ENCODE measurements around the gene FUT6.

FUT6 gene

DNA sequence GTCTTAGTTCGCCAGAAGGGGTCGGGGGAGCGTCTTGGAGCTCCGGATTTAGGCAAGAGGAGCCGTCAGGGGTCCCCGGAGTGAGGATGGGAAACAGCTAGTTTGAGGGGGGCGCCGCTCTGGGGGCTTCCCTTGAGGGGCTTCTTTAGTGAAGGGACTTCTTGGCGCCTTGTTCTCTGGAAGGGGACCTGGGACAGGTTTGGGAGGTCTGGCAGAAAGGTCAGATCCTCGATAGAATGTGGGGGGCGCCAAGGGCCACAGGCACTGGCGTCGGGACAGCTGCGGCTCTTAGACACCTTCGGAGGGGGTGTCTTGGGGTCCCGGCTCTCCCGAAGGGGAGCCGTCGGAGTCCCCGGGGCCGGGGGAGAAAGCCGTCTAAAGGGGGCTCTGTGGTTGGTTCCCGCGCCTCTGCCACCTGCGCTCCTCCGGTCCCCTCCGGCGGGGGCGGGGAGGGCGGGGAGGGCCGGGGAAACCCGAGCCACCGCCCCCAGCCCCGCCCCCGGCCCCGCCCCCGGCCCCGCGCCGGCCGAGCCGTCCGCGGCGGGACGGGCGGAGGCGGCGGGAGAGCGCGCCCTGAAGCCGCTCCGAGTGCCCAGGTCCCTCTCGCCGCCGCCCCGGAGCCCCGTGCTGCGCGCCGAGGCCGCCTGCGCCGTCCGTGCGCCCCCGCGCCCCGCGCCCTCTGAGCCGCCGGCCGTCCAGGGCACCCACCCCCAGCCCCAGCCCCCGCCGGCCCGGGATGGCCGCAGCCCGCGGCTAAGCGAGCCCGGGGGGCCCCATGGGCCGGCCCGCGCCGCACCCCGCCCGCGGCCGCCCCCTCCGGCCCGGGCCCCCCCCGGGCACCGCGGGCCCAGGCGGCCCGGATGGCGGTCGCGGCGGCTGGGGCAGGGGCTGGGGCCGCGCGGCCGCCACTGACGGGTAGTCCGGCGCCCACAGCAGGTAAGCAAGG, 34.7 kb downstream of the FUT6 start, which contains the start of gene NRTN:
Gene NRTN (plus strand): TSS at position 552 of the 946 bp plus-strand sequence. CDS start 19,099 bp downstream, outside the sequence.
- no peak for DNase-seq

DNA sequence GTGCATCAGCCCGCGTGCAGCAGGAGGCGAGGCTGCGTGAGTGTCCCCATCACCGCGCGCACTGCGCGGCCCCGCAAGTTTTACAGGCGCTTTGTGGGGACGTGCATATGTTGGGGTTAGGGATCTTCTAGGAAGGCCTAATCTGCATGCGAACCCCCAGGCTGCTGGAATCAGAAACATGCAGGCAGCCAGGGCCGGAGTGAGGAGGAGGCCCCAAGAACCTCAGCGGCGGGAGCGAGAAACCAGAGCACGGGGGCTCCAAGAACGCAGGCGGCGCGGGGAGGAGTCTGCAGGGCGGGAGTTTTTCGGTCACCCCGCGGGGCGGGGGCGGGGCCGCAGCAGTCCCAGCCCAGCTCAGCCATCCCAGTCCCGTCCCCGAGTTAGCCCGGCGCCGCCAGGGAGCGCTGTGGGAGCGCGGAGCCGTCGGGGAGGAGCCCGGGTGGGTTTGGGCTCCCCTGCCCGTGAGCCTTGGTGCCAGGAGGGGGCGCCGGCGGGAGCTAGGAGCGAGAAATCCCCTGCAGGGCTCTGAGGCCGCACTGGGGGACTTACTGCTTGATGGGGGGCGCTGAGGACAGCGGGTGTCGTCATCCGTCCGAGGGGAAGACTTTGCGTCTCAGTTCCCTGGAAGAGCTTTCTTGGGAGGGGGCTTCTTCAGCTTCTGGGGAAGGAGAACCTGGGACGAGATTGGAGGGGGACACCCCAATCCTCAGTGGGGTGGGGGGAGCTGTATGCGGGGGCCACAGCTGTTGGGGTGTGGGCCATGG, 35.6 kb downstream of the FUT6 start:
- no peak for DNase-seq

DNA sequence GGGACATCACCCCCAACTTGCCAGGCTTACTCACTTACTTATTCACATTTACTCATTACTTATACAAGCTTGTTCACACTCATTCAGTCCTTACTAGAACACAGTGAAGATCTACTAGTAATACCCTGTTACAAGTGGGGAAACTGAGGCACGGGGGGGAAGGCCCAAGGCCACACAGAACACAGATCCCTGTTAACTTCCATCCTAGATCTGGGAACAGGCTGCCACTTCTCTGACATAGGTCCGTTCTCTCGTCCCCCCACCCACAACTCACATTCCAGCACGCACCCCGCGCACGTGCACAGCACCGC, 36.1 kb downstream of the FUT6 start:
- no peak for DNase-seq

DNA sequence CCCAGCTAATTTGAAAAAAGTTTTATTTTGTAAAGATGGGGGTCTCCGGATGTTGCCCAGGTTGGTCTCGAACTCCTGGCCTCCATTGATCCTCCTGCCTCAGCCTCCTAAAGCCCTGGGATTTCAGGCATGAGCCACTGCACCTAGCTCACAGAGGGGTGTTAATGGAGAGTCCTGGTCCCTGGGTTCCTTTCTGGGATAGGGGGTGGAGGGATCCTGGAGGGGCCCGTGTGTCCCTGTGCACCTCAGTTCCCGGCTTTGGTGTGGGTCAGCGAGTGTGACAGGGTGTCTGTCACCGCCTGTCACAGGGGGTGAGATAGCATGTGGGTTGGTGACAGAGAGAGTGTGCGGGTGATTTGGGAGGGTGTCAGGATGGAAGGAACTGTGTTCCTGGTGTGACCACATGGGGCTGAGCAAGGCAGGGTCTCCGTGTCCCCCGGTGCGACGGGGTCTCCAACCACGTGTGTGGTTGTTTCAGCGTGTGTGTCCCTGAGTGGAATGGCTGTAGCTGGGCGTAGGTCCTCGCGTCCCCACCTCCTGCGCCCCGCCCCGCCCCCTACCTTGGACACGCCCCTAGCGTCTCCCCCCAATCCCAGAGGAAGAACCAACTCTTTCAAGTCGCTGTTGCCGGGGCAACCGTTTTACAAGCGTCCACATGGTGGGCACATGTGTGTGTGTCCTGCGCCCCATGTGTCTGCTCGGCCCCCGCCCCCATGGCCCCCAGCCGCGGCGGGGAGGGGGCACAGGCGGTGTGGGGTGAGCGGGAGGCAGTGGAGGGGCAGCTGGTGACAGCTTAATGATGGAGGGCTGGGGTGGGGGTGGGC, 37.5 kb downstream of the FUT6 start:
- DNase-seq, result no peak

DNA sequence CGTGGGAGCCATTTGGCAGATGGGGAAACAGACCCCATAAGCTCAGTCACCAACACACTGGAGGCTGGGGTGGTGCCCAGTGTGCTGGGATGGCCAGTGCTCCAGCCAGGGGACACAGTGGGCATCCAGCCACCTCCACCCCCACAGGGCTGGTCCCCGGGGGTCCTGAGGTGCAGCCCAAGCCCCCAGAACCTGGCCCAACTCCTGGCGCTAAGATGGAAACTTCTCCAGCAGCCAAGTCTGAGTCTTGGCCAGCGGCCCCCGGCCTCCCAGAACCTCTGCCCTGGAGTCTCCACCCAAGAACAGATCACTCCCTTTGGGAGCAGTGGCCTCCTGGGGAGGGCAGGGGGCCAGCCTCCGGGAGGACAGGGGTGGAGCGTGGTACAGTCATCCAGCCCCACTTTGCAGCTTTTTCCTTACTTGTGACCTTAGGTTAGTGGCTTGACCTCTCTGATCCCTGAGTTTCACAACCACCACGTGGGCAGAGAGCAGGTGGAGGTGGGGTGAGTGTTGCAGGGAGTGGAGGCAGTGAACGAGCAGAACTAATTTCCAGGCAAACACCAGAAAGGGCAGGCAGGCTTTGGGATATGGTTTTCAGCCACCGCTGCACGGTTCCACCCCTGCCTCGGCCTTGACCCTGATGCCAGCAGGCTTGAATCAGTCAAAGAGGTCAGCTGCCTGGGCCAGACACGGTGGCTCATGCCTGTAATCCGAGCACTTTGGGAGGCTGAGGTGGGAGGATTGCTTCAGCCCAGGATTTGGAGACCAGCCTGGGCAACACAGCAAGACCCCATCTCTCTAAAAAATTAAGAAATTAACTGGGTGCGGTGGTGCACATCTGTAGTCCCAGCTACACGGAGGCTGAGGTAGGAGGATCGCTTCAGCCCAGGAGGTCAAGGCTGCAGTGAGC, 38.9 kb downstream of the FUT6 start:
- no peak for DNase-seq

DNA sequence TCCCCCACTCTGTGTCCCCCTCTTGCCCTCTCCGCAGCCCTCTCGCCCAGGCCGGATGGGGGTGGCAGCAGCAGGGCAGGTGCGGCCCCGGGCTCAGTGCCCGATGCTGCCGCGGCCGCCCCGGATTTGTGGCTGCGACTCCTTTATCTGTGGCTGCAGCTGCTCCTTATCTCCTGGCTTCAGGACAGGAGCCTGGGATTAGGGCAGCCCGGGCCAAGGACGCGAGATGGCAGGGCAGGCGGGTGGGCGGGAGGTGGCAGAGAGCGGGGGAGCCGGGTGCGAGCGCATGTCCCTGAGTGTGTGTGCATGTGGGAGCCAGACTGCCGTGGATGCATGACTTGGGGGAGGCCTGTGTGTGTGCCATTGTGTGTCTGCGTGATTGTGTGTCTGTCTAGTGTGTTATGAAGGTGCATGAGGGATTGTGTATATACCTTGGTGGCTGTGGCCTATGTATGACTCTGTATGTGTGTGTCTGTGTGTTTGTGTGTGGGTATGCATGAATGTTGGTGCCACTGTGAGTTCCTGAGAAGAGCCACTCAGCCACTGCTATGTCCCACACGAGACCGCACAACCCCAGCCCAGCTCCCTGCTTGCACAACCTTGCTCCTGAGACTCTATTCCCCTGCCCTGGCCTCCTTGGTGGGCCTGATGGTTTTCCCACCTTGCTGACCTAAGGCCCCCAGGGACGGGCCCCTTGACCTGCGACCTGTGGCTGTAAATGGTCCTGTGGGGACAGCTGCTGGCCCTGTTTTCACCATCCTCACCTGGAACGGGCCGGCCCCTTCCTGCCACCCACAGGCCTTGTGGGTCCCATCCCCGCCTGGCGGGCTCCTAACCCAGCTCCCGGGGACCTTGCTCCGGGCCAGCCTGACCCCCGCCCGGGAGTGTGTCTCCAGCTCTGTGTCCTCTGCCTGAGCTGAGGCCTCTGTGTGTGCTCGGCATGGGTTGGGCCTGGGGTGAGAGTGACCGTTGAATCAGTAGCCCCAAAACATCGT, 40.0 kb downstream of the FUT6 start:
- no peak for DNase-seq

DNA sequence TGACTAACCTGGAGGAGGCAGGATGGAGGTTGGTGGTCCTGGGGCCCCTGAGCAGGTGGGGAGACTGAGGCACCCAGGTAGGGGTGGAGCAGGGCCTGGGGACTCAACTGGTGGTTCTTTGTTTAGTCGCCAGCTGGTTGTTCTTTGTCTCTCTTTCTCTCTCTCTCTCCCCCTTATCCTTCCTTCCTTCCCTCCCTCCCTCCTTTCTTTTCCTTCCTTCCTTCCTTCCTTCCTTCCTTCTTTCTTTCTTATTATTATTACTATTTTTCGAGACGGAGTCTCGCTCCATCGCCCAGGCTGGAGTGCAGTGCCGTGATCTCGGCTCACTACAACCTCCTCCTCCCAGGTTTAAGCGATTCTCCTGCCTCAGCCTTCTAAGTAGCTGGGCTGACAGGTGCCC, 41.3 kb downstream of the FUT6 start:
- no peak for DNase-seq

DNA sequence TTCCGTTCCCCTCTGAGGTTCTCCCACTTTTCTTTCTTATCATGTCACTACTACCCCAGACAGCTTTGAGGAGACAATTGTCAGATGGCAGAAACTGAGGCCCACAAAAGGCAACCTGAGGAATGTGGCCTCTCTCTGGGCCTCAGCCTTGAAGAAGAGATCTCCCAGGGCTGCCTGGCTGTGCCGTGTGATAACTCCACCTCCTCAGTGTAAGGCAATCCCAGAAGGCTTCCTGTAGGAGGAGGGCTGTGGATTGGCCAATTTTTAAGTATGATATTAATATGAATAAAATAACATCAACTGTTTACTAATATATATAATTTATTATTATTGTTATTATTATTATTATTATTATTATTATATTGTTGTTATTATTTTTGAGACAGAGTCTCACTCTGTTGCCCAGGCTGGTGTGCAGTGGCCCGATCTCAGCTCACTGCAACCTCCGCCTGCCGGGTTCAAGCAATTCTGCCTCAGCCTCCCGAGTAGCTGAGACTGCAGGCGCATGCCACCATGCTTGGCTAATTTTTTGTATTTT, 44.1 kb downstream of the FUT6 start:
- DNase-seq, result no peak

DNA sequence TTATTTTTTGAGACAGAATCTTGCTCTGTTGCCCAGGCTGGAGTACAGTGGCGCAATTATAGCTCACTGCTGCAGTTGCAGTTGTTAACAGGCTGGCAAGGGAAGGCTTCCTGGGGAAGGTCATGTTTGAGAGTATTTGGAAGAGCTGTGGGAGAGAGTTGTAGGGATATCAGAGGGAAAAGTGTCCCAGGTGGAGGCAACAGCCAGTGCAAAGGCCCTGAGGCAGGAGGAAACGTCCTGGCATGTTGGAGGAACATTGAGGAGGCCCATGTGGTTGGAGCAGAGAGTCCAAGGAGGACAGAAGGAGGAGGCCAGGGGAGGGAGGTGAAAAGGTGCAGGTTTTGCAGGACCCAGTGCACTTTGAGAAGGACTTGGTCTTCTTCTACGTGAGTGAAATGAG, 46.3 kb downstream of the FUT6 start:
- no peak for DNase-seq

DNA sequence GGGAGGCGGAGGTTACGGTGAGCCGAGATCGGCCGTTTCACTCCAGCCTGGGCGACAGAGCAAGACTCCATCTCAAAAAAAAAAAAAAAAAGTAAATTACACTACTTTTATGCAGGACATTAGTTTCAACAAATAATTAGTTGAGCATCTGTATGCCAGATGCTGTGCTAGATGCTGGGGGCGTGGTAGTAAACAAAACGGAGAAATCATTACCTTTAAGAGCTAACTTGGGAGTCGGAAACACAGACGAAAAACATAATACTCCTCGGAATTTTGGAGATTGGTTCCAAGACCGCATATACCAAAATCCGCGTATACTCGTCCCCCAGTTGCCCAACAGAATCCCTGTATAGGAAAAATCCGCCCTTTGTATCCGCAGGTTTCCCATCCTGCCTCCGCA, 47.3 kb downstream of the FUT6 start:
- no peak for DNase-seq

DNA sequence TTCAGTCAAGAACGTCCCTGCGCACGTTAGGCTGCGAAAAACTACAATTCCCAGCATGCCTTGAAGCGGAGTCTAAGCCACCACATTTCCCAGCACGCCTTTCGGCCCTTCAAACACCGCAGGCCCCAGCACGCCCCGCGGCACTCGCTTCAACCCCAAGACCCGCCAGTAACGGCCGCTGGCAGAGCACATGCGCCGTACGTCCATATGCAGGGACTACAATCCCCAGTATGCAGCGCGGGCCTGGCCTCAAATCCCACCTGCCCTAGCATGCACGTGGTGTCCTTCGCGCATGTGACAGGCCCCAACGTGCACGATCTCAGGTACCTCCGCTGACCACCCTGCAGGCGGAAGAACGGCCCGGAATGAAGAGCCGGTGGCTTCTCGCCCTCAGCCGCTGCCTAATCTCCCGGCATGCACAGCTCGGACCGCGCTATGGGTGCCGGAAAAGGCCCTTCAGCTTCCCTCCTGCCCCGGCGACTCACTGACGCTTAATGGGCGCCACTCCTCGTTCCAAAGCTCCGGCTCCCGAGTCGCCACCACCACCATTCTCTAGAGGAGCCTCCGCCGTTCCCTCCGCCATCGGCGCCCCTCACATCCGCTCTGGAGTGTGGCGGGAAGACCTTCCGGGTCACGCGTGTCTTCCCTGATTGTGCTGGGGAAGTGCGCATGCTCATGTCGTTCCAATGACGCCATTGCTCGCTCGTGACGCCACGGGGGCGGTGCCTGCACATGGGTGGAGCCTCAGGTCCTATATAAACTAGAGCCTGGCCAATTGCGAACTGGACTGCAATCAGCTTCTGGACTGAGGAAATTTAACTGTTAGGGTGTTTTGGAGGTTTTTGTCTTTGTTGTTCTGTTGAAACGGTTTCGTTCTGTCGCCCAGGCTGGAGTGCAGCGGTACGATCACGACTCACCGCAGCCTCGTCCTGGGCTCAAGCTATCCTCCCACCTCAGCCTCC, 48.7 kb downstream of the FUT6 start, which contains the start of gene DUS3L:
Gene DUS3L (minus strand): TSS at position 605 of the 962 bp plus-strand sequence. CDS start 22 bp downstream, at position 583.
- peak; percentile 54 to 91 for DNase-seq

DNA sequence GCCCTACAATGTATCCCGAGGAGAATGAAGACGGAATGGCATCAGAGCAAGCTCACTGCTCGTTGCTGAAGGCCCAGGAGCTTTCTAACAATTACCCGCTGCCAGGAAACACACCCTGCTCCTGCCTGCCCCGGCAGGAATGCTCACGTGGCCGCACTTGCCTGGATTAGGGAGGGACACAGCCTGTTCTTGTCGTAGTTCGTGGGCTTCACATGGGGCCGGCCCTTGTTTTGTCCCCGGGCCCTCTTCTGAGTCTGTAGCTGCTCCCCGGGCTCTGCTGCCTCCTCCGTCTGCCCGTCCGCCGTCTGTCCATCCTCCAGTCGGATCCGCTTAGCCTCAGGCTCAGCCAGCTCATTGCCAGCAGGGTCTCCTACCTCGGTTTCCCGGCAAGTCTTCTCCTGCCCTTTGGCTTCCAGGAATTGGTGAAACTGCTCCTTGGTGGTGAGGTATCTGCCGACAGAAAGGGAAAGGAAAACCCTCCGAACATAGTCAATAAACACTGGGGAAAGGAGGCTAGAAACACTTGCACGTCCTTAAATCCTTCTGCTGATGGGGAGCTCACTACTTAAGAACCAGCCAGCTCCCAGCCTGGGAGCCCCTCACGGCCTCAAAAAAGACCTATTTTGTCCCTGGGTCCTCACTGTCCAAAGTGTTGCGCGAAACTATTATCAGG, 49.5 kb downstream of the FUT6 start:
- no peak for DNase-seq

DNA sequence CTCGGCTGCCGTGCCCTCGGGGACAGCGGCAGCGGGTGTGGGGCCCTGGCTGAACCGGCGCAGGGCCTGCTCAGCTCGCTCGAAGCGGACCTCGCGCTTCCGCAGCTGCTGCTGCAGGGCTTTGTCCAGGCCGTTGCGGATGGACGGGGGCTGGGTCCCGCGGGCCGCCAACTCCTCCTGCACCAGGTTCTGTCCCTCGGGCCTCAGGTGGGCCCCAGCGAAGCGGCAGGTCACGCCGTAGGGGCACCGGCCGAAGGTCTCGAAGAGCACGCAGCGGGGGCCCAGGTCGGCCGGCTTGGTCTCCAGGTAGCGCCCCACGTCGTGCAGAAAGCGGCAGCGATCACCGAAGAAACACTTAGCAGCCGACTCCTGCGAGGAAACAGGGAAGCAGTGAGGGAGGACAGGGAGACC, 50.1 kb downstream of the FUT6 start:
- DNase-seq, result no peak

DNA sequence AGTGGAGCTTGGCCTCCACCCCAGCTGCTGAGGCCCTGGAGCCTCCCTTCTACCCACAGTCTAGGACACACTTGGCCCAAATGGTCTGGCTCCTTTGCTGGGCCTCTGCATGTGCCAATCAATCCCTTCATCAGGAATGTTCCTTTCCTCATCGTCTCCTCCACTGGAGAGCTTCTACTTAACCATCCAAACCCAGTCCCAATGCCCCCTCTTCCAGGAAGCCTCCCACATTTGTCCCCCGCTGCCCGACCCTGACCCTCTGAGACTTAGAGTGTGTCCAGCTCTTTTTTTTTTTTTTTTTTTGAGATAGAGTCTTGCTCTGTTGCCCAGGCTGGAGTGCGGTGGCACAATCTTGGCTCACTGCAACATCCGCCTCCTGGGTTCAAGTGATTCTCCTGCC, 51.1 kb downstream of the FUT6 start:
- DNase-seq, result no peak

DNA sequence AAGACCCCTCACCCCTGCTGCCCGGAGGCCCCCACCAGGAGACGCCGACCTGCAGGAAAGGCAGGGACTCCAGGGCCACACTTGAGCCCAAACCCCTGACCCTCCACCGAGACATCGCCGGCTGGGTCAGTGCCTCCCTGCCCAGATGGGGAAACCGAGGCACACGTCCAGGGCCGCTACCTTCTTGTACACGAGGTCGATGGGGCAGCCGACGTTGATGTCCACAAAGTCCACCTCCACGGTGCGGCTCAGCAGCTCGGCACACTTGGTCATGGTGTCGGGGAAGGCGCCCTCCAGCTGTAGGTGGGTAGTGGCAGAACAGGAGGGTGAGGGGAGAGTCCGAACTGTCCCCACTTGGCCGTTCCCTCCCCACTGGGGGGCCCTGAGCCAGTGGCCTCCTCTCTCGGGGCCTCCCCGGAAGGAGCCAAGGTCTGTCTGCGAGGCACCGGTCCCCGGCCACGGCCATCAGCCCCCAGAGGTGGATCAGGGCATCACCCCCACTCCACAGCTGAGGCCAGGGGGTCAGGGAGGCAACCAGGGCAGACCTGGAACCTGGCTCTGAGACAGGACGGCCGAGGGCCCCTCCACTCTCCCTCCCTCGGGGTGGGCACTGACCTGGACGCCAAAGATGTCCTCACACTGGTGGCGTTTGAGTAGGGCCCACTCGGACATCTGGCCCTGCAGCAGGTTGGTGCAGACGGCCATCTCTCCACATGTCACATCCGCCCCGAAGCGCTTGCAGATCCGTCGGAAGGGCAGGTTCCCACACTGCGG, 51.9 kb downstream of the FUT6 start:
- DNase-seq, result no peak

DNA sequence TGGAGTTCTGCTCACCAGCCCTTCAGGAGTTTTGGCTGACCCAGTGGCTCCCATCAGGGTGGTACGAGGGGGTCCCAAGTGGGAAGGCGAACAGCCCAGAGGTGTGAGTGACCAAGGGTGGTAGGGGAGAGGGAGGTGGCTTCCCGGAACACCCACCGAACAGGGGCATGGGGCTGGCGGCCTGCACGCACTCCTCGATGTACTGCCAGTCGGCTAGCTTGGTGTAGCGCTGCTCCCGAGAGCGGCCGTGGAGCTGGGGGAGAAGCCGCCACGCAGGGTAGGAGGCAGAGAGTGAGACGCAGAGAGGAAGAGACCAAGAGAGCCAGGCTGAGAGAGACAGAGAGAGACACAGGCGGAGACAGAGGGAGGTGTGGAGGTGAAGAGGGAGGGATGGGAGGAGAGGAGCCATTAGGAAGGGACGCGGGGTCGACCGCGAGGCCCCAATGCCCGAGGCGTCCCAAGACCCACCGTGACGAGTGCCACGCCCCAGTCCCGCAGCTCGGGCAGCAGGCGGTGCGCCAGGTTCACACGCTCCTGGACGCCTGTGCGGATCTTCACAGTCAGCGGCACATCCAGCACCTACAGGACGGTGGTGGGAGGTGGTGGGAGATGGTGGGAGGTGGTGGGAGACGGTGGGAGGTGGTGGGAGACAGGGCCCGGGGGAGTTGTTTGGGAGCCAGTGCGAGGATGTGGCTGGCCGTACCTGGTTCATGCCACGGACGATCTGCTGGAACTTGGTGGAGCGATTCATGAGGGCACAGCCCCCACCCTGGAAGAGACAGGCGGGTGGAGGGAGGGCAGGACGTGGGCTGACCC, 52.7 kb downstream of the FUT6 start:
- DNase-seq, result no peak

DNA sequence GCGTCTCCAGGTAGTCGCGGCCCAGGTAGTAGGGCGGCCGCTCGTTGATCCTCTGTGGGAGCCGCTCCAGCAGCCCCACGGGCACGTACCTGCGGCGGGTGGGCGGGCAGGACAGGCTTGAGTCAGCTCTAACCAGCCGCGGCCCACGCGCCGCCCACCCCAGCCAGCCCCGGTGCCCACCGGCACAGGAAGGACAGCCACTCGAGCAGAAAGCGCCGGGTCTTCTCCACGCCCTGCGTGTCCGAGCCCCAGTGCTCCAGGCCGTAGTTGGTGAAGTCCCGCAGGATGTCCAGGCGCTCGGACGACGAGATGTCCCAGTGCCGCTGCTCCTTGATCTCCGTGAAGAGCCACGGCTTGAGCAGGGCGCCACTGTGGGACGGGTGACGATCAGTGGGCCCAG, 54.1 kb downstream of the FUT6 start:
- DNase-seq, result no peak

Measured in cerebellar nuclear complex (tissue), 1 donor.